ENCODE data around the gene CXCL3.

- TF ChIP-seq CTCF (IDR thresholded peaks at IDR 0.05) (no peak), POLR2AphosphoS5 (IDR thresholded peaks at IDR 0.05) (no peak)
These were observed 4.8 kb downstream of the CXCL3 start for GRCh38 chr4:74033739-74034138.
